ENCODE data around the gene FIBP.
A peak's percentile ranks its signal among the peaks of the same experiment; 100 is the strongest.

- TF ChIP-seq EZH2 (IDR thresholded peaks at IDR 0.05; ENCODE audit: borderline replicate concordance, control insufficient read depth, low read depth, low read length) (no peak), ZNF217 (IDR thresholded peaks at IDR 0.05) (no peak), POLR2A (IDR thresholded peaks at IDR 0.05; ENCODE audit: low read depth, low read length) (peak; percentile 57), ATF2 (IDR thresholded peaks at IDR 0.05; ENCODE audit: low read length) (no peak), SIX5 (IDR thresholded peaks at IDR 0.05; ENCODE audit: low read depth, low read length, severe bottlenecking) (no peak), CHD4 (IDR thresholded peaks at IDR 0.05) (no peak), TCF7 (IDR thresholded peaks at IDR 0.05; ENCODE audit: borderline replicate concordance) (no peak), CREB1 (IDR thresholded peaks at IDR 0.05; ENCODE audit: low read depth) (no peak), CHD2 (IDR thresholded peaks at IDR 0.05; ENCODE audit: borderline replicate concordance, low read depth, low read length) (no peak), MEF2A (IDR thresholded peaks at IDR 0.05; ENCODE audit: insufficient read depth, low read depth, low read length) (no peak), CTCF (IDR thresholded peaks at IDR 0.05 in 2 of 3, conservative IDR thresholded peaks at IDR 0.05 in 1 of 3; ENCODE audit: control insufficient read depth in 2 of 3, extremely low read depth in 1 of 3, insufficient read depth in 1 of 3, low read depth in 3 of 3, low read length in 3 of 3) (0 out of 6 replicates have a peak, but pooled peaks of 1 of the 3 experiments have one; percentile 2)
These were observed 34.9 kb downstream of the FIBP start for GRCh38 chr11:65853246-65853979.

Data from GM12878 (cell line).